ENCODE measurements around the gene PPP2R3B.

PPP2R3B gene

DNA sequence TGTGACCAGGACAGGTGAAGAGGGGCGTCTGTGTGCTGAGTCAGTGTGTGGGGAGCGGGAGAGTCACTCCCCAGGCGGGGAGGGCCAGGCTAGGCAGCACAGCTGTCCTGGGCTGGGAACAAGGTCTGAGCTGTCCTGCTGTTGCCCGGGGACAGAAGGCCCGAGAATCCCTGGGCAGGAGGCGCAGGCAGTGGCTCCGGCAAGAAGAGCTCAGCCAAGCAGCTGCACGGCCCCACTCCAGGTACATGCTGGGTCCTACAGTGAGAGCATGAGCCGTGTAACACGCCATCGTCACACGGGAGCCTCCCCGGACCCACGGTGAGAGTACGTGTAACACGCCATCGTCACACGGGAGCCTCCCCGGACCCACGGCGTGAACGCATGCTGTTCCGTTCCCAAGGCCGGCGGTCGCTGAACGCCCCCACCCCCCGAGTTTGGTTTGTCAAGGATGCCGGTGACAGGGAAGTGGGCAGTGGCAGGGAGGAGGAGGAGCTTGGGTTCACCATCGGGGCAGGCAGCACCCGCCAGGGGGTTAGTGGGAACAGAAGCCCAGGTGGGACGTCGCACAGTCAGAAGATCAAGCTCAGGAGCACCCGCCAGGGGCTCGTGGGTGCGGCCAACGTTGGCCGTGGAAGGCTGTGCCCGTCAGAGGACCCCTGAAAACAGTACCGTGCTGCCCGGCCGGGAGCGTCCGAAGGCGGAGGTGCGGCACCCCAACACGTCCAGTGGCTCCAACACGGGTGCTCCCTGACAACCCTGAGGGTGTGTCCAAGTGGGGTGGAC lies 15.6 kb downstream of the PPP2R3B start:
- DNase-seq (ENCODE audit: low spot score) = no peak

- no peak for DNase-seq (ENCODE audit: low spot score)
Measured at GRCh38 chrX:370244-370962, 16.3 kb downstream of the PPP2R3B start.

- no peak for DNase-seq (ENCODE audit: low spot score)
Measured at GRCh38 chrX:369563-370101, 17.1 kb downstream of the PPP2R3B start.

DNA sequence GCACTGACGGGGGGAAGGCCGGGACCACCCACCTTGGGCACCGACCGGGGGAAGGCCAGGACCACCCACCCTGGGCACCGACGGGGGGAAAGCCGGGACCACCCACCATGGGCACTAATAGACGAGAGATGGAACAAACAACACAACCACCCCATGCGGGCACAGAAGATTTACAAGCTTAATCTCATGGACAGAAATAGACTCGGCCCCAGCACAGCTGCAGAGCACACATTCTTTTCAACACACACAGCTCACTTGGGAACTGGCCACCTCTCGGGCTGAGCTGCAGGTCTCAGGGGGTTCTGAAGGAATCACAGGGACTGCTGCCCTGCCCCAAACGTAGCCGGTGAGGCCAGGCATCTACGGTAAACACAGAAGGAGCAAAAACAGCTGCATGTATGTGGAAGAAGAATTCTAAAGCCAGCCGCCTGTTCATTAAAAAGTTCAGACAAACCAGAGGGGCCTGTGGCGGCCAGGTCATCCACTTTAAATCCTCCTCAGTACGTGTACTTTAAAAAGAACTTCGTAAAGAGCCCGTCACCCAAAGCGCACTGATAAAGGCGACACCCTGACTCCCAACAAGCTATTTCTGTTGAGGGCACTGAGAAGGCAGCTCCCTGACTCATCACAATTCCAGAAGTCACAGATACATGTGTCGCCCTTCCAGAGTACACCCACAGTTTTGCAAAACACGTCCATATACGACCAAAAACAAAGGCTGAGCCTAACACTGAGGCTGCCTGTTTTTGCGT lies 17.7 kb downstream of the PPP2R3B start:
- DNase-seq (ENCODE audit: low spot score) = peak; percentile 68

GRCh38 chrX:367866-368265 lies 18.8 kb downstream of the PPP2R3B start:
- no peak for DNase-seq (ENCODE audit: low spot score)

DNA sequence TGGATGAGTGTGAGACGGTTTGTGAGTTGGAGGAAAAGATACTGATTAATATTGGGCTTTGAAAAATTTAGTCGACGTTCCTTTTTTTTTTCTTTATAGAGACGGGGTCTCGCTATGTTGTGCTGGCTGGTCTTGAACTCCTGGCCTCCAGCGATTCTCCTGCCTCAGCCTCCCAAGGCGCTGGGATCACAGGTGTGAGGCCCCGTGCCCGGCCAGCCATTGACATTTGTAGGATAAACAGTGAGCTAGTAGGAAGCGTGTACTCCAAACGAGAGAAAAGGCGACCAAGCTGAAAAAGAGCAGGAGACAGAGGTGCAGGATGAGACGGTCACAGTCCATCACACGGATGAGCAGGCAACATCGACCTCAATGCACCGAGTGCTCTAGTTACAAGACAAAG lies 19.4 kb downstream of the PPP2R3B start:
- no peak for DNase-seq (ENCODE audit: low spot score)

GRCh38 chrX:363621-364375 lies 22.9 kb downstream of the PPP2R3B start:
- no peak for DNase-seq (ENCODE audit: low spot score)

- DNase-seq (ENCODE audit: low spot score) = no peak
Measured at GRCh38 chrX:362937-363620, 23.6 kb downstream of the PPP2R3B start.

DNA sequence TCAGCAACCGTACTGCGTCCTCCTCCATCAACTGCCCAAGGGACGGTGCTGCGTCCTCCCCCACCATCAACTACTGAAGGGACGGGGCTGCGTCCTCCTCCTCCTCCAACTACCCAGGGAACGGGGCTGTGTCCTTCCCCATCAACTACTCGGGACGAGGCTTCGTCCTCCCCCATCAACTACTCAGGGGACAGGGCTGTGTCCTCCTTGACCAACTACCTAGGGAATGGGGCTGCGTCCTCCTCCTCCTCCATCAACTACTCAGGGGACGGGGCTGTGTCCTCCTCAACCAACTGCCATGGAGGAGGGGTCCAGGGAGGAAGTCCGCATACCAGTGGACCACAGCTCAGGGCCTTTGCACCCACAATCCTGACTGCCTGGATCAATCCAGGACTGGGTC lies 24.4 kb downstream of the PPP2R3B start:
- DNase-seq (ENCODE audit: low spot score) = no peak

DNA sequence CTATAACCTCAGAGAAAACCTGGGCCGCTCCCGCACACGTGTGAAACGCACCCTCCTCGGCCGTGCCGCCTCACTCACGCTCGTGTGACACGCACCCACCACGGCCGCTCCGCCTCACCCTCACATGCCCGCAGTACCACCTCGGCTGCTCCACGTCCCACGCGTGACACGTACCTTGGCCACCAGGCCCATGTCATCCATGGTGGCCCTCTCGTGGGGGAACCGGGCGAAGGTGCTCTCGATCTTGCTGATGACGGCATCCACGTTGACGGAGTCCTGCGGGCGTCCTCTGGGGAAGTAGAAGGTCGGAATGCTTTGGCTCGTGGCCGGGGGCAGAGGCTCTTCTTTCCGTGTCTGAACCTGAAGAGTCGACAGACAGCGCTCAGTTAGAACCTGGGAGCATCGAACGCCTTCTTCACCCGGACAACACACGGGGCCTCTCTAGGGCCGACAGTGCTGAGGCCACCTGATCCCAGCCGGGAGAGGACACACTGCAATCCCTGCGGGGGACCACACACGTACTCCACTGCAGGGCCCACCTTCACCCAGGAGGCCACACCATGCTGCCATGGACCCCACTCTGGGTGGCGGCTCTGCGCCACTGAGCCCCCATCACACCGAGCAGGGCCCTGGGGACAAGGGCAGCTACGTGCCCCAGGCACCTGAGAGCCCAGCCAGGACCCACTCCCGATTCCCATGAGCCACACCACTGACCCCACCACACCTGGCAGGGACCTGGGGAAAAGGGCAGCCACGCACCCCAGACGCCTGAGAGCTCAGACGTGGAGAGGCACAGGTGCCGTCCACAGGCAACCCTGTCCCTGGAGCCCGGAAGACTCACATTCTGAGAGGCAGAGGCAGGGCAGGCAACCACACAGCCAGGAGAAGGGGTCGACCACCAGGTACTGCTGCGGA lies 25.2 kb downstream of the PPP2R3B start:
- DNase-seq (ENCODE audit: low spot score) = no peak

DNA sequence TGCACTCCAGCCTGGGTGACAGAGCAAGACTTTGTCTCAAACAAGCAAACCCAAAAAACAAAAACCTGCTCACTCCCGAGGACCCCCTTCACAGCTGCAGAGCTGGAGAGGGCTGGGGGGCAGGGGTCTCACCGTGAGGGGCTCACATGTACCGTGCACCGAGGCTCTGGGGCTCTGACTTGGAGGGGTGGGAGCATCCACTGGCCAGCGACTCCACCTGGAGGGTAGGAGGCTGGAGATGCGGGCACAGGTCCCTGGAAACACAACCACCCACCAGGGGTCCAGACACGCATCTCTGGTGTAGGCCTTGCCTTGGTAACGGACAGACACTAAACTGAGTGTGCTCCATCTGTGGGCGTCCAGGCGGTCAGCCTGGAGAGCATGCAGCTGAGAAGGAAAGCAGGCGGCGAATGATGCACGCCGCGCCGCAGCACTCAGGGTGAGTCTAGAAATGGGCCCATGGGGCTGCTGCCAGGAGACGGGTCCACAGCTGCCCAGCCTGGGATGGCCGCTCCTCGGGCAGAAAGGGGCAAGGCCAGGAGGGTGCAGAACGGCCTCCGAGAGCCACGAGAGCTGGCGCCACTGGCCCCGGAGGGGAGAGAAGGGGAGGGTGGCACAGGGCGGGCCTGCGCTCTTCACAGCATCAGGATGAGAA lies 26.1 kb downstream of the PPP2R3B start:
- DNase-seq (ENCODE audit: low spot score) = no peak

DNA sequence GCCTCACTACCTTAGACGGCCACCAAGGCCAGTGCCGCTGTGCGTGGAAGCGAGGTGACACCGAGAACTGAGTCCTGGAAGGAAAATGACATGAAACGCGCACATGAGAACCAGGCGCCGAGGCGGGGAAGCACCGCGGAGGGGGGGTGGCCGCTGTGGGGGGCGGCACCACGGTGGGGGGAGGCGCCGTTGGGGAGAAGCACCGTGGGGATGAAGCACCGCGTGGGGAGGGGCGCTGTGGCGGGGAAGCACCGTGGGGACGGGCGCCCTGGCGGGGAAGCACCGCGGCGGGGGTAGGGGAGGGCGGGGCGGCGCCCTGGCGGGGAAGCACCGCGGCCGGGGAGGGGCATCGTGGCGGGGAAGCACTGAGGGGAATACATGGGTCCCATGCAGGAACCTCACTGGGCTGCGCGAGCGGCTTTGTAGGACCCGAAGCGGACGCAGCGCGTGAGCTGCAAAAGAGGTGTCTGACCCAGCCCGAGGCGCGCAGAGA lies 28.0 kb downstream of the PPP2R3B start:
- DNase-seq (ENCODE audit: low spot score) = no peak

DNA sequence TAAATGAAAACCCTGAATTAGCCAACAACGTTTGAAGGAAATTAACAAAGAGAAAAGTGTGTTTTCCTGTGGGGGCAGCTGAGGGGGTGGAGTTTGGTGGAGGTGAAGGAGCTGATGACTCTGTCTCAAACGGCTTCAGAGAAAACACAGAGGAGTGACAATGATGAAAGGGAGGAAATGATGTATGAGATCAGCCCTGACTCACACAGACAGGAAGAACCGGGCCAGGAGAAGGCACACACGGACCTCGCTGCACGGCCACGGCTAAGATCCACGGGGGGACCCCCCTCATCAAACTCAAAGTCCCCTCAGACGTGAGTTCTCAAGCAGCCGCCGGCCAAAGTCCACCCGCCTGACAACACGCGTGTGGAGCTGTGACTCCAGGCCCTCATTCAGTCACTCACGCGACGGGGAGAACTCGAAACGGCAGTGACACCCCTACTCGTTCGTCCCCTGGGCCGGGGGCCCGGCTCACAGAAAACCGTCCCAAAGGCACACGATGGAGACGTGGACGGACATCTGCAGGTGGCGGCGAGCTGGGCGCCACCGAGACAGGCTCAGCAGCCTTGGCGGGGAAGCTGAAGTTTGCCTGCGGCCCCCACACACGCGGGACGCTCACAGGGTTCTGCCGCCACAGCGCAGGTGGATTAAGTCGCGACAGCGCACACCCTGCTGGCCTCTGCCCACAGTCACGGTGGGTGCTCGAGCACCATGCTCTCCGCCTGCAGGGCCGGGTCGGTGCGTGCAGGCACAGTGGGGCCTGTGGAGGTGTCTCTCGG lies 28.8 kb downstream of the PPP2R3B start:
- DNase-seq (ENCODE audit: low spot score) = no peak

DNA sequence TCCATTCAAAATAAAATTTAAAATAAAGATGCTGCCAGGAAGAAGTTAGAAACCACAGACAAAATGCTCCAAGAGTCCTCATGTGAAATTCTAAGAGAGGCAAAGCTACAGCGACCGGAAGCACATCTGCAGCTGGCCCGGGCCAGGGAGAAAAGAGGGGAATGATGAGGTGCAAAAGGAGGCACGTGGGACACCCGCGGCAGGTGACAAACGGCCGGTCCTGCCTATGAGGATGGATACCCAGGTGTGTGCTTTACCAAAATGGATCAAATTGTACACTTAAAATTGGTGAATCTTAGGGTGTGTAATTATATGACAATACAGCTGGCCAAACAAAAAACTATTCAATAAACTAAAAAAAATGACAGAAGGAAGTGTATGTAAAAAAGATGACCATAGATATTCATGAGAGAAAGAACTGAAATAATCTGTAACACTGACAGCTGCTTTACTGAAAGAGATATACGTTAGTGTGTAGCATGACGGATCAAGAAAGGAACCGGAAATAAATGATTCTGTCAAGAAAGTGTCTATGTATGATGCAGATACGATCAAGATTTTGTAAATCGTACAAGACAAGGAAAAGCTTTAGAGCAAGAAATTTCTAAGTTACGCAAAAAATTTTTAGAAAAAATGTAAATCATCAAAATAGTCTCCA lies 29.5 kb downstream of the PPP2R3B start:
- no peak for DNase-seq (ENCODE audit: low spot score)

GRCh38 chrX:356385-357034 lies 30.2 kb downstream of the PPP2R3B start:
- DNase-seq (ENCODE audit: low spot score) = no peak

DNA sequence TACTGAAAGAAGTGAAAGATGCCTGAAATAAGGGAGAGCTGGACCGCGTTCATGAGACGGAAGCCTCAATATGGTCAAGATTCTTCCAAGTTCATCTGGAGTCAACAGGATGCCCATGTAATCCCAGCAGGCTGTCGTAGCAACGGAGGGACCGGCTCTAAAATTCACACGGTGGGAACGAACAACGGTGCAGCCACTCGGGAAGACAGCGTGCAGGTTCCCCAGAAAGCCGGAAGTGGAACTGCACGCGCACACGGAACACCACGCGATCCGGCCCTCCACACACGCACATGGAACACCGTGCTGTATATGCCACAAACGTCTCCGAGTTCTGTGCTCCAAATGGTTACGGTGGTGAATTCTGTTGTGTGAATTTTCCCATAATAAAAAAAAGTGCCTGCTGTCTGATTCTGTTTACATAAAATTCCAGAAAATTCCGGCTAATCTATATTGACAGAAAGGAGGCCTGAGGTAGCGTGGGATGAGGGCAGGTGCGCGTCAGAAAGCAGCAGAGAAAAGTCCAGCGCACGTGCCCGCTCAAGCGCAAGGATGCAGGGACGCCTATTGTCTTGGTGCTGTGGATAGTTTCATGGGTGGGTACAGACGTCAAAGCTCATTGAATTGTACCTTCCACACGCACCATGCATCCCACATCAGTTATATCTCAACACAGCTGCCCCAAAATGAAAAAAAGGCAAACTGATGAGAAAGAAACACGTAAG lies 31.2 kb downstream of the PPP2R3B start:
- DNase-seq (ENCODE audit: low spot score) = no peak
